Measurements from ENCODE around the gene GALC. TPM values are rescaled to one million over a fixed set of nuclear protein-coding genes. Genes with fewer than 3 reads are reported as not detected.

GALC gene
- total and polyA plus RNA-seq, 9 of the 15 experiments (the other 6 are each of a cell fraction or from before 2014, with no cell fraction given), result 1.6 to 15.0 (median 7.3) TPM

DNA sequence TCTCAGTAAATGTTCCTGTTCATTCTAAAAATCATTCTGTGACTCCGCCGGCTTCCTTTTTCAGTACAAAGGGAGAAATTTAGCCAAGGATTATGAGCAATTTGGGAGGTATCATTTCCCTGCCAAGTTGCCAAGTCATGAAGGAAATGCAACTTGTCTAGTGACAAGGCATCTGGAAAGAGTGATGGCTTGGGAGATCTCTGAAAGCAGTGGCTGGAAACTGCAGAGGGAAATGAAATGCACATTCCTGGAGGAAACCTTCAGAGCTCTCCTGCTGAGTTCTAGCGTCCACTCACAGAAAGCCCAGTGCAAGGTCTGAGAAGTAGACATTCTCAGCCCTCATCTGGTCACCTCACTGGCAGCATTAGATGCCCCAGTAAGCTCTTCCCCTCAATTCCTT is 91.7 kb downstream of the GALC start:
- ChIA-PET CTCF (ENCODE audit: low intra/inter-chr PET ratio) (no interaction called here), POLR2A (no interaction called here)
- Histone ChIP-seq H3K79me2 (ENCODE audit: control insufficient read depth, insufficient read depth, low read length) (no peaks in the 10 kb centered on the region), H3K9me3 (replicated peaks; ENCODE audit: control insufficient read depth, insufficient read depth, low read depth, low read length) (no peaks in the 10 kb centered on the region), H3K4me3 (no peak overlapping the region), H3K4me1 (replicated peaks in 1 of 2; ENCODE audit: control insufficient read depth in 2 of 2, insufficient read depth in 2 of 2, low read length in 2 of 2) (no peaks in the 10 kb centered on the region), H4K20me1 (replicated peaks; ENCODE audit: control insufficient read depth, insufficient read depth, low read length) (no peaks in the 10 kb centered on the region), H3K27me3 (ENCODE audit: control insufficient read depth in 2 of 2, insufficient read depth in 2 of 2, low read length in 2 of 2) (no peaks in the 10 kb centered on the region), H3K9ac (ENCODE audit: insufficient read depth in 1 of 2, low read depth in 2 of 2, low read length in 2 of 2) (no peak overlapping the region), H3K9me1 (ENCODE audit: control insufficient read depth, insufficient read depth, low read length) (no peaks in the 10 kb centered on the region), H3K4me2 (ENCODE audit: insufficient read depth, low read length) (no peak overlapping the region), H3K27ac (ENCODE audit: extremely low read depth, low read depth, low read length) (no peak overlapping the region), H3K36me3 (ENCODE audit: control insufficient read depth, insufficient read depth, low read length) (no peaks in the 10 kb centered on the region), H2AFZ (ENCODE audit: low read depth, low read length) (no peak overlapping the region)
- FAIRE-seq (no peak), ATAC-seq (no peak), DNase-seq (ENCODE audit: extremely low read depth in 1 of 4, low spot score in 3 of 4) (no peak)
- TF ChIP-seq ZKSCAN1 (IDR thresholded peaks at IDR 0.05; ENCODE audit: low read depth, low read length), result no peak
- TF ChIP-seq NCOA6 (IDR thresholded peaks at IDR 0.05), result no peak
- TF ChIP-seq, protein P1, sequence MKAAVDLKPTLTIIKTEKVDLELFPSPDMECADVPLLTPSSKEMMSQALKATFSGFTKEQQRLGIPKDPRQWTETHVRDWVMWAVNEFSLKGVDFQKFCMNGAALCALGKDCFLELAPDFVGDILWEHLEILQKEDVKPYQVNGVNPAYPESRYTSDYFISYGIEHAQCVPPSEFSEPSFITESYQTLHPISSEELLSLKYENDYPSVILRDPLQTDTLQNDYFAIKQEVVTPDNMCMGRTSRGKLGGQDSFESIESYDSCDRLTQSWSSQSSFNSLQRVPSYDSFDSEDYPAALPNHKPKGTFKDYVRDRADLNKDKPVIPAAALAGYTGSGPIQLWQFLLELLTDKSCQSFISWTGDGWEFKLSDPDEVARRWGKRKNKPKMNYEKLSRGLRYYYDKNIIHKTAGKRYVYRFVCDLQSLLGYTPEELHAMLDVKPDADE (conservative IDR thresholded peaks at IDR 0.05; ENCODE audit: control insufficient read depth, low read depth, low read length), result no peak
- TF ChIP-seq, protein P2, sequence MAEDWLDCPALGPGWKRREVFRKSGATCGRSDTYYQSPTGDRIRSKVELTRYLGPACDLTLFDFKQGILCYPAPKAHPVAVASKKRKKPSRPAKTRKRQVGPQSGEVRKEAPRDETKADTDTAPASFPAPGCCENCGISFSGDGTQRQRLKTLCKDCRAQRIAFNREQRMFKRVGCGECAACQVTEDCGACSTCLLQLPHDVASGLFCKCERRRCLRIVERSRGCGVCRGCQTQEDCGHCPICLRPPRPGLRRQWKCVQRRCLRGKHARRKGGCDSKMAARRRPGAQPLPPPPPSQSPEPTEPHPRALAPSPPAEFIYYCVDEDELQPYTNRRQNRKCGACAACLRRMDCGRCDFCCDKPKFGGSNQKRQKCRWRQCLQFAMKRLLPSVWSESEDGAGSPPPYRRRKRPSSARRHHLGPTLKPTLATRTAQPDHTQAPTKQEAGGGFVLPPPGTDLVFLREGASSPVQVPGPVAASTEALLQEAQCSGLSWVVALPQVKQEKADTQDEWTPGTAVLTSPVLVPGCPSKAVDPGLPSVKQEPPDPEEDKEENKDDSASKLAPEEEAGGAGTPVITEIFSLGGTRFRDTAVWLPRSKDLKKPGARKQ (CRISPR knock-in tag; IDR thresholded peaks at IDR 0.05), result no peak
- no peak for TF ChIP-seq SPI1 (IDR thresholded peaks at IDR 0.05; ENCODE audit: borderline replicate concordance, low read depth, low read length)
- TF ChIP-seq EWSR1 (IDR thresholded peaks at IDR 0.05; ENCODE audit: borderline replicate concordance, low read depth, partially characterized antibody), result no peak
- TF ChIP-seq MTA2 (IDR thresholded peaks at IDR 0.05; ENCODE audit: low read depth), result no peak
- TF ChIP-seq CC2D1A (IDR thresholded peaks at IDR 0.05), result no peak
- no peak for TF ChIP-seq SRSF7 (optimal IDR thresholded peaks at IDR 0.05; ENCODE audit: low read depth, low read length)
- no peak for TF ChIP-seq LCOR (CRISPR knock-in tag; IDR thresholded peaks at IDR 0.05)
- no peak for TF ChIP-seq CBX1 (IDR thresholded peaks at IDR 0.05; ENCODE audit: low read depth)
- TF ChIP-seq TBP (optimal IDR thresholded peaks at IDR 0.05; ENCODE audit: low read depth, low read length), result no peak
- no peak for TF ChIP-seq MTA1 (IDR thresholded peaks at IDR 0.05; ENCODE audit: borderline replicate concordance)
- TF ChIP-seq GABPB2 (CRISPR knock-in tag; conservative IDR thresholded peaks at IDR 0.05), result no peak
- no peak for TF ChIP-seq ZNF561 (CRISPR knock-in tag; conservative IDR thresholded peaks at IDR 0.05)
- TF ChIP-seq PHF20 (IDR thresholded peaks at IDR 0.05; ENCODE audit: partially characterized antibody), result no peak
- no peak for TF ChIP-seq GABPB1 (CRISPR knock-in tag; IDR thresholded peaks at IDR 0.05)
- TF ChIP-seq, protein P3, sequence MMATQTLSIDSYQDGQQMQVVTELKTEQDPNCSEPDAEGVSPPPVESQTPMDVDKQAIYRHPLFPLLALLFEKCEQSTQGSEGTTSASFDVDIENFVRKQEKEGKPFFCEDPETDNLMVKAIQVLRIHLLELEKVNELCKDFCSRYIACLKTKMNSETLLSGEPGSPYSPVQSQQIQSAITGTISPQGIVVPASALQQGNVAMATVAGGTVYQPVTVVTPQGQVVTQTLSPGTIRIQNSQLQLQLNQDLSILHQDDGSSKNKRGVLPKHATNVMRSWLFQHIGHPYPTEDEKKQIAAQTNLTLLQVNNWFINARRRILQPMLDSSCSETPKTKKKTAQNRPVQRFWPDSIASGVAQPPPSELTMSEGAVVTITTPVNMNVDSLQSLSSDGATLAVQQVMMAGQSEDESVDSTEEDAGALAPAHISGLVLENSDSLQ (IDR thresholded peaks at IDR 0.05), result no peak
- TF ChIP-seq, protein P4, sequence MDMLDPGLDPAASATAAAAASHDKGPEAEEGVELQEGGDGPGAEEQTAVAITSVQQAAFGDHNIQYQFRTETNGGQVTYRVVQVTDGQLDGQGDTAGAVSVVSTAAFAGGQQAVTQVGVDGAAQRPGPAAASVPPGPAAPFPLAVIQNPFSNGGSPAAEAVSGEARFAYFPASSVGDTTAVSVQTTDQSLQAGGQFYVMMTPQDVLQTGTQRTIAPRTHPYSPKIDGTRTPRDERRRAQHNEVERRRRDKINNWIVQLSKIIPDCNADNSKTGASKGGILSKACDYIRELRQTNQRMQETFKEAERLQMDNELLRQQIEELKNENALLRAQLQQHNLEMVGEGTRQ (CRISPR knock-in tag; IDR thresholded peaks at IDR 0.05), result no peak
- BruUV-seq (replicated peaks), result no TSS peak
- intact Hi-C loops (cut with micrococcal nuclease) (no loop called here), in situ Hi-C loops (cut with MboI) (no loop called here)
- 0% methylated on average over 3 of the region's 3 CpGs for WGBS (ENCODE audit: insufficient coverage, low coverage, missing lambda C conversion rate)
